ENCODE measurements around the gene NABP2.

GRCh38 chr12:56236985-56237384, 12.8 kb downstream of the NABP2 start:
- TF ChIP-seq CTCF (IDR thresholded peaks at IDR 0.05) (no peak), POLR2A (IDR thresholded peaks at IDR 0.05) (no peak)
